Vagina (tissue), 2 donors: ENCODE data around the gene GRK3. TPM values are rescaled to one million over a fixed set of nuclear protein-coding genes. Genes with fewer than 3 reads are reported as not detected.

Experiments used
- DNase-seq, 2 donors: peaks; one replicate each; pipeline ENCODE4 v3.0.0-alpha.2; 2017; ENCODE audit errors: extremely low spot score in 2 of 2
- H3K27ac ChIP-seq: fragments of 200-600 bp; sonication (generic); one replicate; pipeline ENCODE4 v1.5.1; 2019
- H3K27me3 ChIP-seq: fragments of 200-600 bp; sonication (generic); one replicate; pipeline ENCODE4 v1.5.1; 2019
- H3K36me3 ChIP-seq, 2 donors: fragments of 200-600 bp; sonication (generic); one replicate each; pipeline ENCODE4 v1.5.1; 2017 to 2019
- H3K4me1 ChIP-seq: fragments of 200-600 bp; sonication (generic); one replicate; pipeline ENCODE4 v1.5.1; 2019
- H3K4me3 ChIP-seq, 2 donors: fragments of 200-600 bp; sonication (generic); 1 replicate in 1 of 2; 2 replicates in 1 of 2; pipeline ENCODE4 v1.5.1; 2016 to 2019
- H3K9me3 ChIP-seq: fragments of 200-600 bp; sonication (generic); one replicate; pipeline ENCODE4 v1.5.1; 2019
- CTCF ChIP-seq, 3 experiments: fragments of 450-650 bp in 2 of 3; fragments of 200-600 bp in 1 of 3; sonication (generic) in 1 of 3; IDR thresholded peaks; one replicate each; pipeline ENCODE4 v1.5.1; 2017 to 2019; ENCODE audit warnings: antibody characterized with exemption in 3 of 3, mild to moderate bottlenecking in 2 of 3, moderate library complexity in 2 of 3
- POLR2A ChIP-seq, 2 donors: fragments of 450-650 bp; IDR thresholded peaks; one replicate each; pipeline ENCODE4 v1.6.1; 2017; ENCODE audit warnings: antibody characterized with exemption in 2 of 2, mild to moderate bottlenecking in 2 of 2, moderate library complexity in 2 of 2
- POLR2AphosphoS5 ChIP-seq, 2 donors: sonication (generic); formaldehyde crosslinking; IDR thresholded peaks; one replicate each; pipeline ENCODE4 v1.9.0; 2017; ENCODE audit warnings: antibody characterized with exemption in 2 of 2, mild to moderate bottlenecking in 2 of 2, low read depth in 1 of 2; ENCODE audit not compliant: insufficient read depth in 1 of 2
- intact Hi-C: fragments of 100-400 bp; cut with DNase I; formaldehyde crosslinking; loops from one replicate; pipeline ENCODE4 v1.15.1; 2023
- total RNA-seq: library from RNA; depleted of rRNA; stranded (reverse); fragments of >200 nt; gene quantifications from one replicate; pipeline ENCODE4 v1.2.3, GENCODE V29; 2016

GRK3 gene
- total RNA-seq, 1 donor from 2014 or later, result 5.6 TPM

- Histone ChIP-seq H3K27ac (no peak overlapping the region), H3K4me1 (peaks cover 14% of the 10 kb centered on the region)
- TF ChIP-seq CTCF (IDR thresholded peaks at IDR 0.05), result no peak
- TF ChIP-seq POLR2A (IDR thresholded peaks at IDR 0.05), result no peak
- TF ChIP-seq POLR2AphosphoS5 (IDR thresholded peaks at IDR 0.05; ENCODE audit: insufficient read depth in 1 of 2, low read depth in 1 of 2), result no peak
These were observed 62.1 kb downstream of the GRK3 start for GRCh38 chr22:25626624-25626990.

GRCh38 chr22:25627271-25627852 lies 62.9 kb downstream of the GRK3 start:
- Histone ChIP-seq H3K4me1 (peaks cover 14% of the 10 kb centered on the region), H3K9me3 (no peaks in the 10 kb centered on the region), H3K27me3 (no peaks in the 10 kb centered on the region), H3K4me3 (no peak overlapping the region), H3K27ac (no peak overlapping the region), H3K36me3 (no peaks in the 10 kb centered on the region)
- DNase-seq, result no peak
- no peak for TF ChIP-seq POLR2AphosphoS5 (IDR thresholded peaks at IDR 0.05; ENCODE audit: insufficient read depth in 1 of 2, low read depth in 1 of 2)
- TF ChIP-seq CTCF (IDR thresholded peaks at IDR 0.05), result no peak
- no peak for TF ChIP-seq POLR2A (IDR thresholded peaks at IDR 0.05)
- intact Hi-C loops, result no loop called here

More at GRCh38 chr22:25626624-25626990, 62.1 kb downstream of the GRK3 start:
- H3K36me3 ChIP-seq, result no peaks in the 10 kb centered on the region
- H3K27me3 ChIP-seq, result no peaks in the 10 kb centered on the region
- H3K9me3 ChIP-seq, result no peaks in the 10 kb centered on the region
- no peak overlapping the region for H3K4me3 ChIP-seq
- DNase-seq, result no peak
- intact Hi-C loops, result no loop called here

- Histone ChIP-seq H3K27ac (no peak overlapping the region), H3K27me3 (no peaks in the 10 kb centered on the region), H3K4me1 (peaks cover 14% of the 10 kb centered on the region), H3K9me3 (no peaks in the 10 kb centered on the region), H3K4me3 (no peak overlapping the region), H3K36me3 (no peaks in the 10 kb centered on the region)
- no peak for TF ChIP-seq POLR2A (IDR thresholded peaks at IDR 0.05)
- no peak for TF ChIP-seq POLR2AphosphoS5 (IDR thresholded peaks at IDR 0.05; ENCODE audit: insufficient read depth in 1 of 2, low read depth in 1 of 2)
- TF ChIP-seq CTCF (IDR thresholded peaks at IDR 0.05), result no peak
- intact Hi-C loops, result no loop called here
- no peak for DNase-seq
These were observed 64.0 kb downstream of the GRK3 start for GRCh38 chr22:25628494-25628893.

GRCh38 chr22:25629613-25630012 lies 65.1 kb downstream of the GRK3 start:
- no peak for TF ChIP-seq POLR2A (IDR thresholded peaks at IDR 0.05)
- no peak for TF ChIP-seq POLR2AphosphoS5 (IDR thresholded peaks at IDR 0.05; ENCODE audit: insufficient read depth in 1 of 2, low read depth in 1 of 2)
- TF ChIP-seq CTCF (IDR thresholded peaks at IDR 0.05), result no peak
- DNase-seq, result no peak
- H3K4me3 ChIP-seq, result no peak overlapping the region
- peaks cover 14% of the 10 kb centered on the region for H3K4me1 ChIP-seq
- no peaks in the 10 kb centered on the region for H3K9me3 ChIP-seq
- H3K27me3 ChIP-seq, result no peaks in the 10 kb centered on the region
- no peaks in the 10 kb centered on the region for H3K36me3 ChIP-seq
- intact Hi-C loops, result no loop called here
- no peak overlapping the region for H3K27ac ChIP-seq

GRCh38 chr22:25630447-25630846 lies 66.0 kb downstream of the GRK3 start:
- Histone ChIP-seq H3K4me3 (no peak overlapping the region), H3K4me1 (peaks cover 14% of the 10 kb centered on the region), H3K27me3 (no peaks in the 10 kb centered on the region), H3K9me3 (no peaks in the 10 kb centered on the region), H3K36me3 (no peaks in the 10 kb centered on the region), H3K27ac (no peak overlapping the region)
- DNase-seq, result no peak
- intact Hi-C loops, result no loop called here
- TF ChIP-seq POLR2A (IDR thresholded peaks at IDR 0.05) (no peak), CTCF (IDR thresholded peaks at IDR 0.05) (no peak), POLR2AphosphoS5 (IDR thresholded peaks at IDR 0.05; ENCODE audit: insufficient read depth in 1 of 2, low read depth in 1 of 2) (no peak)
